ENCODE measurements around the gene BRD2. TPM values are rescaled to one million over a fixed set of nuclear protein-coding genes. Genes with fewer than 3 reads are reported as not detected.

The BRD2 gene
- total and polyA plus RNA-seq, 9 of the 15 experiments (the other 6 are each of a cell fraction or from before 2014, with no cell fraction given), result 19.0 to 252 (median 181) TPM

- 0 out of 2 replicates have a peak, but pooled peaks have one; percentile 14 for TF ChIP-seq CXXC5 (CRISPR knock-in tag; IDR thresholded peaks at IDR 0.05)
- TF ChIP-seq SPI1 (IDR thresholded peaks at IDR 0.05; ENCODE audit: borderline replicate concordance, low read depth, low read length), result peak; percentile 89
- TF ChIP-seq DDX20 (tag; IDR thresholded peaks at IDR 0.05; ENCODE audit: low read depth), result no peak
- peak; percentile 62; the same call in 1 of the 2 replicates for TF ChIP-seq CTBP1 (IDR thresholded peaks at IDR 0.05; ENCODE audit: borderline replicate concordance)
- TF ChIP-seq ZBTB40 (IDR thresholded peaks at IDR 0.05), result no peak
- TF ChIP-seq ZBTB40 (CRISPR knock-in tag; IDR thresholded peaks at IDR 0.05), result no peak
- peak; percentile 75 for TF ChIP-seq CTCFL (IDR thresholded peaks at IDR 0.05; ENCODE audit: borderline replicate concordance, insufficient read depth, low read depth, low read length, poor library complexity, severe bottlenecking)
- TF ChIP-seq REST (IDR thresholded peaks at IDR 0.05; ENCODE audit: borderline replicate concordance), result peak; percentile 51; the same call in 1 of the 2 replicates
- TF ChIP-seq REST (CRISPR knock-in tag; IDR thresholded peaks at IDR 0.05; ENCODE audit: low read depth), result no peak
Measured at GRCh38 chr6:33000055-33000454, 31.7 kb downstream of the BRD2 start (continued).

Measured in K562 (cell line).